ACC112 (cell line): ENCODE data around the gene INHBC.

Experiments used
- H2AFZ ChIP-seq: fragments of 200-600 bp; sonication (generic); one replicate; pipeline ENCODE4 v1.6.0; 2017; ENCODE audit warnings: antibody characterized with exemption, low read length; ENCODE audit not compliant: unreplicated experiment
- H3K27ac ChIP-seq: fragments of 200-600 bp; sonication (generic); 2 replicates; pipeline ENCODE4 v1.5.1; 2014; ENCODE audit warnings: low read depth, mild to moderate bottlenecking, antibody characterized with exemption, low read length, moderate library complexity
- H3K27me3 ChIP-seq: fragments of 200-600 bp; sonication (generic); 2 replicates; pipeline ENCODE4 v1.6.1; 2014; ENCODE audit warnings: mild to moderate bottlenecking, antibody characterized with exemption, low read length, moderate library complexity, mixed read lengths; ENCODE audit not compliant: insufficient read depth
- H3K36me3 ChIP-seq: fragments of 200-600 bp; sonication (generic); 2 replicates; pipeline ENCODE4 v1.6.1; 2016; ENCODE audit warnings: mild to moderate bottlenecking, antibody characterized with exemption, low read length, moderate library complexity, mixed read lengths; ENCODE audit not compliant: insufficient read depth
- H3K4me1 ChIP-seq: fragments of 200-600 bp; sonication (generic); one replicate; pipeline ENCODE4 v1.6.1; 2016; ENCODE audit warnings: low read length, mixed read lengths; ENCODE audit not compliant: insufficient read depth, unreplicated experiment, control insufficient read depth
- H3K4me3 ChIP-seq: fragments of 200-600 bp; sonication (generic); 2 replicates; pipeline ENCODE4 v1.5.1; 2014; ENCODE audit warnings: mild to moderate bottlenecking, low read depth, low read length
- H3K79me2 ChIP-seq: fragments of 200-600 bp; sonication (generic); one replicate; pipeline ENCODE4 v1.6.0; 2016; ENCODE audit warnings: low read length; ENCODE audit not compliant: control insufficient read depth, unreplicated experiment, insufficient read depth

The INHBC gene

GRCh38 chr12:57454566-57455373 is 20.2 kb downstream of the INHBC start, which contains the start of gene INHBE:
Gene INHBE (plus strand): TSS chr12:57455307. CDS start chr12:57455537, 230 bp downstream.
- H3K27ac ChIP-seq, result no peak within 1 kb of the TSS
- no peaks in the 10 kb centered on the region for H3K27me3 ChIP-seq
- H3K79me2 ChIP-seq, result no peaks in the 10 kb centered on the region
- H3K4me3 ChIP-seq, result no peak within 1 kb of the TSS
- no peaks in the 10 kb centered on the region for H3K36me3 ChIP-seq
- peaks cover 21% of the 10 kb centered on the region for H3K4me1 ChIP-seq
- no peak within 1 kb of the TSS for H2AFZ ChIP-seq

GRCh38 chr12:57455374-57456144 is 21.0 kb downstream of the INHBC start:
- Histone ChIP-seq H3K27me3 (no peaks in the 10 kb centered on the region), H3K27ac (no peak overlapping the region), H3K79me2 (no peaks in the 10 kb centered on the region), H3K4me1 (peaks cover 24% of the 10 kb centered on the region), H3K4me3 (no peak overlapping the region), H3K36me3 (no peaks in the 10 kb centered on the region), H2AFZ (no peak overlapping the region)

- Histone ChIP-seq H3K27ac (no peak overlapping the region), H3K4me3 (no peak overlapping the region), H3K27me3 (peaks cover 3% of the 10 kb centered on the region; the same call in 1 of the 2 replicates), H2AFZ (no peak overlapping the region), H3K4me1 (peaks cover 31% of the 10 kb centered on the region), H3K36me3 (no peaks in the 10 kb centered on the region), H3K79me2 (no peaks in the 10 kb centered on the region)
Observed at GRCh38 chr12:57456145-57456700, 21.6 kb downstream of the INHBC start.

GRCh38 chr12:57456737-57457490 is 22.3 kb downstream of the INHBC start:
- H3K4me1 ChIP-seq, result peaks cover 31% of the 10 kb centered on the region
- H3K27ac ChIP-seq, result no peak overlapping the region
- H3K4me3 ChIP-seq, result no peak overlapping the region
- H3K27me3 ChIP-seq, result peaks cover 5% of the 10 kb centered on the region; the same call in 1 of the 2 replicates
- no peaks in the 10 kb centered on the region for H3K36me3 ChIP-seq
- H2AFZ ChIP-seq, result no peak overlapping the region
- no peaks in the 10 kb centered on the region for H3K79me2 ChIP-seq

- no peaks in the 10 kb centered on the region for H3K79me2 ChIP-seq
- peaks cover 26% of the 10 kb centered on the region for H3K4me1 ChIP-seq
- peak overlapping the region; percentile 26 for H2AFZ ChIP-seq
- H3K4me3 ChIP-seq, result peak overlapping the region; percentile 79
- peaks cover 5% of the 10 kb centered on the region; the same call in 1 of the 2 replicates for H3K27me3 ChIP-seq
- peak overlapping the region; percentile 52 for H3K27ac ChIP-seq
- H3K36me3 ChIP-seq, result no peaks in the 10 kb centered on the region
Observed at GRCh38 chr12:57458665-57459054, 24.1 kb downstream of the INHBC start.

- H3K27ac ChIP-seq, result peak overlapping the region; percentile 52
- peaks cover 26% of the 10 kb centered on the region for H3K4me1 ChIP-seq
Observed at GRCh38 chr12:57459055-57459749, 24.6 kb downstream of the INHBC start.

GRCh38 chr12:57459750-57460467 is 25.3 kb downstream of the INHBC start, which contains the start of gene GLI1:
Gene GLI1 (plus strand): TSS chr12:57459785. CDS start chr12:57463692, 3,907 bp downstream.
- peaks cover 22% of the 10 kb centered on the region for H3K4me1 ChIP-seq
- H3K27me3 ChIP-seq, result peaks cover 9% of the 10 kb centered on the region
- H3K36me3 ChIP-seq, result no peaks in the 10 kb centered on the region
- H3K27ac ChIP-seq, result peak within 1 kb of the TSS; percentile 52
- no peaks in the 10 kb centered on the region for H3K79me2 ChIP-seq
- peak within 1 kb of the TSS; percentile 34 for H2AFZ ChIP-seq
- peak within 1 kb of the TSS; percentile 79 for H3K4me3 ChIP-seq

More at GRCh38 chr12:57459055-57459749, 24.6 kb downstream of the INHBC start:
- H3K36me3 ChIP-seq, result no peaks in the 10 kb centered on the region
- H3K4me3 ChIP-seq, result peak overlapping the region; percentile 79
- peaks cover 5% of the 10 kb centered on the region; the same call in 1 of the 2 replicates for H3K27me3 ChIP-seq
- no peaks in the 10 kb centered on the region for H3K79me2 ChIP-seq
- peak overlapping the region; percentile 34 for H2AFZ ChIP-seq

GRCh38 chr12:57460468-57460784 is 25.8 kb downstream of the INHBC start:
- Histone ChIP-seq H3K27ac (no peak overlapping the region), H3K4me1 (peaks cover 22% of the 10 kb centered on the region), H3K79me2 (no peaks in the 10 kb centered on the region), H3K27me3 (peaks cover 14% of the 10 kb centered on the region), H2AFZ (no peak overlapping the region), H3K36me3 (no peaks in the 10 kb centered on the region), H3K4me3 (peak overlapping the region; percentile 79)

GRCh38 chr12:57460841-57461275 is 26.3 kb downstream of the INHBC start:
- peaks cover 17% of the 10 kb centered on the region for H3K27me3 ChIP-seq
- no peaks in the 10 kb centered on the region for H3K79me2 ChIP-seq
- no peak overlapping the region for H3K27ac ChIP-seq
- H3K36me3 ChIP-seq, result no peaks in the 10 kb centered on the region
- H2AFZ ChIP-seq, result no peak overlapping the region
- H3K4me3 ChIP-seq, result peak overlapping the region; percentile 80
- peaks cover 22% of the 10 kb centered on the region for H3K4me1 ChIP-seq
